Glutamatergic neuron (in vitro differentiated cells): ENCODE measurements around the gene FAHD2A. TPM values are rescaled to one million over a fixed set of nuclear protein-coding genes. Genes with fewer than 3 reads are reported as not detected.
"Not testable (repeated sequence)": the region's sequence is repeated elsewhere in the genome, so short reads cannot be mapped to it uniquely, and the experiment has no call there.

Source experiments
- DNase-seq: peaks from one replicate; pipeline ENCODE4 v3.0.0; 2022
- H3K27ac Mint-ChIP-seq: one replicate; pipeline ENCODE4 v1.8.0; 2020; ENCODE audit warnings: mild to moderate bottlenecking, mixed read lengths, inconsistent platforms; ENCODE audit not compliant: unreplicated experiment
- H3K27me3 Mint-ChIP-seq: one replicate; pipeline ENCODE4 v1.8.0; 2020; ENCODE audit warnings: mild to moderate bottlenecking, moderate library complexity, mixed read lengths, inconsistent platforms; ENCODE audit not compliant: unreplicated experiment
- H3K36me3 Mint-ChIP-seq: one replicate; pipeline ENCODE4 v1.8.0; 2020; ENCODE audit warnings: mild to moderate bottlenecking, mixed read lengths, inconsistent platforms; ENCODE audit not compliant: unreplicated experiment
- H3K4me1 Mint-ChIP-seq: one replicate; pipeline ENCODE4 v1.8.0; 2020; ENCODE audit warnings: mild to moderate bottlenecking, low read depth, mixed read lengths, inconsistent platforms; ENCODE audit not compliant: unreplicated experiment
- H3K4me3 Mint-ChIP-seq: one replicate; pipeline ENCODE4 v1.8.0; 2020; ENCODE audit warnings: mild to moderate bottlenecking, mixed read lengths, inconsistent platforms; ENCODE audit not compliant: unreplicated experiment
- H3K9me3 Mint-ChIP-seq: one replicate; pipeline ENCODE4 v1.8.0; 2020; ENCODE audit warnings: mild to moderate bottlenecking, moderate library complexity, mixed read lengths, inconsistent platforms; ENCODE audit not compliant: unreplicated experiment
- total RNA-seq: library from RNA; stranded (reverse); fragmentation: NEBNext Ultra II Directional; extraction: Animal tissue kit (Norgen Biotek cat#: 25700); gene quantifications from one replicate; pipeline ENCODE4 v1.2.1, GENCODE V29; 2021; ENCODE audit not compliant: unreplicated experiment

The FAHD2A gene
- total RNA-seq, 1 donor from 2014 or later, result 50.3 TPM

- not testable (repeated sequence) for H3K36me3 Mint-ChIP-seq, H3K4me1 Mint-ChIP-seq, H3K4me3 Mint-ChIP-seq, H3K27ac Mint-ChIP-seq, H3K27me3 Mint-ChIP-seq, DNase-seq, H3K9me3 Mint-ChIP-seq
Measured at GRCh38 chr2:95442474-95443099, 40.1 kb downstream of the FAHD2A start.

GRCh38 chr2:95445317-95445716 lies 42.8 kb downstream of the FAHD2A start:
- not testable (repeated sequence) for DNase-seq, H3K4me1 Mint-ChIP-seq, H3K36me3 Mint-ChIP-seq, H3K27me3 Mint-ChIP-seq, H3K27ac Mint-ChIP-seq, H3K9me3 Mint-ChIP-seq, H3K4me3 Mint-ChIP-seq

- not testable (repeated sequence) for H3K4me1 Mint-ChIP-seq, H3K36me3 Mint-ChIP-seq, H3K27ac Mint-ChIP-seq, DNase-seq, H3K4me3 Mint-ChIP-seq, H3K27me3 Mint-ChIP-seq, H3K9me3 Mint-ChIP-seq
Measured at GRCh38 chr2:95463292-95463691, 60.8 kb downstream of the FAHD2A start.

Other genes starting within 250 kb of the FAHD2A start
- 19.1 TPM for gene ZNF514, start 242.9 kb upstream of the FAHD2A start, total RNA-seq
- 3.3 TPM for gene ZNF2, start 236.9 kb upstream of the FAHD2A start, total RNA-seq
- 21.1 TPM for gene ZNF892, start 195.2 kb upstream of the FAHD2A start, total RNA-seq
- 5.4 TPM for gene PROM2, start 128.3 kb upstream of the FAHD2A start, total RNA-seq
- 7.3 TPM for gene KCNIP3, start 105.4 kb upstream of the FAHD2A start, total RNA-seq
- gene TRIM43B, start 82.0 kb downstream of the FAHD2A start, total RNA-seq, result 5.7 TPM
- gene TRIM43, start 189.3 kb downstream of the FAHD2A start, total RNA-seq, result 2.3 TPM